ENCODE results near the gene PRDM16. TPM values are rescaled to one million over a fixed set of nuclear protein-coding genes. Genes with fewer than 3 reads are reported as not detected.

The PRDM16 gene
- total and polyA plus RNA-seq, 4 donors: 0.05 to 0.67 (median 0.19) TPM

- H3K9me3 ChIP-seq (ENCODE audit: control insufficient read depth in 4 of 4, low read length in 3 of 4): no peaks in the 10 kb centered on the region
- no peak overlapping the region for H3K27ac ChIP-seq (ENCODE audit: low read depth in 1 of 2, low read length in 2 of 2)
- H3K4me1 ChIP-seq (ENCODE audit: control insufficient read depth in 4 of 4, insufficient read depth in 4 of 4, low read length in 3 of 4): peaks cover 3 to 12% (median 10%) of the 10 kb centered on the region in 4 donors
- 88% methylated on average over 7 of the region's 7 CpGs for WGBS
- no peak overlapping the region for H3K4me3 ChIP-seq (ENCODE audit: low read depth in 1 of 3, low read length in 3 of 3)
- no peaks in the 10 kb centered on the region for H3K27me3 ChIP-seq (ENCODE audit: control insufficient read depth in 4 of 4, insufficient read depth in 4 of 4, low read length in 3 of 4)
- H3K9ac ChIP-seq (ENCODE audit: low read depth in 1 of 2, low read length in 2 of 2): no peak overlapping the region
- TF ChIP-seq YY1 (IDR thresholded peaks at IDR 0.05) (no peak), GABPA (IDR thresholded peaks at IDR 0.05 in 1 of 2, conservative IDR thresholded peaks at IDR 0.05 in 1 of 2) (no peak), JUND (IDR thresholded peaks at IDR 0.05) (no peak), EGR1 (IDR thresholded peaks at IDR 0.05; ENCODE audit: low read depth in 2 of 2) (no peak), FOXA1 (IDR thresholded peaks at IDR 0.05) (no peak), REST (IDR thresholded peaks at IDR 0.05) (no peak), NR2F2 (IDR thresholded peaks at IDR 0.05) (no peak), HNF4G (IDR thresholded peaks at IDR 0.05) (no peak), RXRA (IDR thresholded peaks at IDR 0.05) (no peak), ATF3 (IDR thresholded peaks at IDR 0.05) (no peak)
- no peak for DNase-seq (ENCODE audit: low spot score)
- H3K36me3 ChIP-seq (ENCODE audit: control insufficient read depth in 4 of 4, insufficient read depth in 3 of 4, low read depth in 1 of 4, low read length in 3 of 4): no peaks in the 10 kb centered on the region
Measured at GRCh38 chr1:3216015-3216391, 147.0 kb downstream of the PRDM16 start.

- no peak overlapping the region for H3K4me3 ChIP-seq (ENCODE audit: low read depth in 1 of 3, low read length in 3 of 3)
- no peak for DNase-seq (ENCODE audit: low spot score)
- H3K27ac ChIP-seq (ENCODE audit: low read depth in 1 of 2, low read length in 2 of 2): no peak overlapping the region
- no peaks in the 10 kb centered on the region for H3K36me3 ChIP-seq (ENCODE audit: control insufficient read depth in 4 of 4, insufficient read depth in 3 of 4, low read depth in 1 of 4, low read length in 3 of 4)
- 90% methylated on average over 15 of the region's 15 CpGs for WGBS
- H3K27me3 ChIP-seq (ENCODE audit: control insufficient read depth in 4 of 4, insufficient read depth in 4 of 4, low read length in 3 of 4): no peaks in the 10 kb centered on the region
- TF ChIP-seq YY1 (IDR thresholded peaks at IDR 0.05) (no peak), ZBTB33 (IDR thresholded peaks at IDR 0.05) (no peak), NR2F2 (IDR thresholded peaks at IDR 0.05) (no peak), SP1 (IDR thresholded peaks at IDR 0.05) (no peak), REST (IDR thresholded peaks at IDR 0.05) (no peak), EGR1 (IDR thresholded peaks at IDR 0.05; ENCODE audit: low read depth in 2 of 2) (no peak), FOXA1 (IDR thresholded peaks at IDR 0.05) (no peak), GABPA (IDR thresholded peaks at IDR 0.05 in 1 of 2, conservative IDR thresholded peaks at IDR 0.05 in 1 of 2) (no peak), MAX (IDR thresholded peaks at IDR 0.05) (no peak), CTCF (IDR thresholded peaks at IDR 0.05; ENCODE audit: low read depth, low read length, missing input control) (no peak), HNF4A (conservative IDR thresholded peaks at IDR 0.05) (no peak)
- H3K9me3 ChIP-seq (ENCODE audit: control insufficient read depth in 4 of 4, low read length in 3 of 4): no peaks in the 10 kb centered on the region
- H3K9ac ChIP-seq (ENCODE audit: low read depth in 1 of 2, low read length in 2 of 2): no peak overlapping the region
- H3K4me1 ChIP-seq (ENCODE audit: control insufficient read depth in 4 of 4, insufficient read depth in 4 of 4, low read length in 3 of 4): peaks cover 3 to 12% (median 10%) of the 10 kb centered on the region in 4 donors
Measured at GRCh38 chr1:3217181-3217641, 148.2 kb downstream of the PRDM16 start.
